H7 (cell line): ENCODE data around the gene PCLO. TPM values are rescaled to one million over a fixed set of nuclear protein-coding genes. Genes with fewer than 3 reads are reported as not detected.

Experiments used
- DNase-seq: peaks from one replicate; pipeline ENCODE4 v3.0.0; 2012
- H3K27me3 ChIP-seq: 2 replicates; pipeline ENCODE4 v1.6.0; 2011; ENCODE audit warnings: mild to moderate bottlenecking, low read length; ENCODE audit not compliant: control insufficient read depth, insufficient read depth
- H3K36me3 ChIP-seq: replicated peaks from 2 replicates; pipeline ENCODE4 v1.5.1; 2011; ENCODE audit warnings: low read length; ENCODE audit not compliant: control insufficient read depth, insufficient read depth
- H3K4me3 ChIP-seq: 2 replicates; pipeline ENCODE4 v1.5.1; 2011; ENCODE audit warnings: low read depth, mild to moderate bottlenecking, control low read depth, low read length, moderate library complexity; ENCODE audit not compliant: insufficient read depth
- total RNA-seq: library from RNA; depleted of rRNA; stranded (reverse); fragments of >200 nt; shearing (Covaris generic); gene quantifications from 2 replicates; pipeline ENCODE4 v1.2.3, GENCODE V29; 2014

The PCLO gene
- total RNA-seq, 1 experiment from 2014 or later = 0.59 TPM

- Histone ChIP-seq H3K4me3 (no peak overlapping the region), H3K27me3 (no peaks in the 10 kb centered on the region), H3K36me3 (no peaks in the 10 kb centered on the region)
- DNase-seq = no peak
Observed at GRCh38 chr7:83156006-83156405, 6.7 kb downstream of the PCLO start.

- H3K4me3 ChIP-seq = no peak overlapping the region
- no peaks in the 10 kb centered on the region for H3K36me3 ChIP-seq
- H3K27me3 ChIP-seq = no peaks in the 10 kb centered on the region
- DNase-seq = no peak
Observed at GRCh38 chr7:83155407-83155806, 7.3 kb downstream of the PCLO start.

- Histone ChIP-seq H3K27me3 (no peaks in the 10 kb centered on the region), H3K4me3 (no peak overlapping the region), H3K36me3 (no peaks in the 10 kb centered on the region)
- DNase-seq = peak; percentile 14
Observed at GRCh38 chr7:83153419-83153818, 9.3 kb downstream of the PCLO start.

- H3K4me3 ChIP-seq = no peak overlapping the region
- H3K27me3 ChIP-seq = no peaks in the 10 kb centered on the region
- H3K36me3 ChIP-seq = no peaks in the 10 kb centered on the region
- no peak for DNase-seq
Observed at GRCh38 chr7:83150310-83150709, 12.4 kb downstream of the PCLO start.

GRCh38 chr7:83149466-83149865 lies 13.2 kb downstream of the PCLO start:
- H3K27me3 ChIP-seq = no peaks in the 10 kb centered on the region
- DNase-seq = no peak
- H3K4me3 ChIP-seq = no peak overlapping the region
- no peaks in the 10 kb centered on the region for H3K36me3 ChIP-seq

- H3K36me3 ChIP-seq = no peaks in the 10 kb centered on the region
- DNase-seq = no peak
Observed at GRCh38 chr7:83148776-83149175, 13.9 kb downstream of the PCLO start.

GRCh38 chr7:83143107-83143506 lies 19.6 kb downstream of the PCLO start:
- no peak for DNase-seq
- Histone ChIP-seq H3K4me3 (no peak overlapping the region), H3K36me3 (no peaks in the 10 kb centered on the region), H3K27me3 (no peaks in the 10 kb centered on the region)

More at GRCh38 chr7:83148776-83149175, 13.9 kb downstream of the PCLO start:
- Histone ChIP-seq H3K27me3 (no peaks in the 10 kb centered on the region), H3K4me3 (no peak overlapping the region)

- Histone ChIP-seq H3K4me3 (no peak overlapping the region), H3K27me3 (no peaks in the 10 kb centered on the region), H3K36me3 (no peaks in the 10 kb centered on the region)
- DNase-seq = no peak
Observed at GRCh38 chr7:83142365-83142764, 20.3 kb downstream of the PCLO start.

- H3K27me3 ChIP-seq = no peaks in the 10 kb centered on the region
- no peaks in the 10 kb centered on the region for H3K36me3 ChIP-seq
- no peak for DNase-seq
- H3K4me3 ChIP-seq = no peak overlapping the region
Observed at GRCh38 chr7:83141927-83142326, 20.8 kb downstream of the PCLO start.

GRCh38 chr7:83130623-83131545 lies 31.8 kb downstream of the PCLO start:
- no peaks in the 10 kb centered on the region for H3K27me3 ChIP-seq
- DNase-seq = no peak
- H3K4me3 ChIP-seq = no peak overlapping the region
- no peaks in the 10 kb centered on the region for H3K36me3 ChIP-seq

- no peaks in the 10 kb centered on the region for H3K27me3 ChIP-seq
- H3K4me3 ChIP-seq = no peak overlapping the region
- H3K36me3 ChIP-seq = no peaks in the 10 kb centered on the region
- DNase-seq = no peak
Observed at GRCh38 chr7:83130191-83130590, 32.5 kb downstream of the PCLO start.

- Histone ChIP-seq H3K27me3 (no peaks in the 10 kb centered on the region), H3K36me3 (no peaks in the 10 kb centered on the region), H3K4me3 (no peak overlapping the region)
- no peak for DNase-seq
Observed at GRCh38 chr7:83119494-83119893, 43.2 kb downstream of the PCLO start.

- Histone ChIP-seq H3K36me3 (no peaks in the 10 kb centered on the region), H3K27me3 (no peaks in the 10 kb centered on the region), H3K4me3 (no peak overlapping the region)
- DNase-seq = no peak
Observed at GRCh38 chr7:83119026-83119382, 43.7 kb downstream of the PCLO start.

GRCh38 chr7:83118347-83119025 lies 44.2 kb downstream of the PCLO start:
- Histone ChIP-seq H3K4me3 (no peak overlapping the region), H3K27me3 (no peaks in the 10 kb centered on the region), H3K36me3 (no peaks in the 10 kb centered on the region)
- DNase-seq = no peak

- Histone ChIP-seq H3K36me3 (no peaks in the 10 kb centered on the region), H3K4me3 (no peak overlapping the region), H3K27me3 (no peaks in the 10 kb centered on the region)
- DNase-seq = no peak
Observed at GRCh38 chr7:83117466-83117865, 45.2 kb downstream of the PCLO start.
